GM18499 (cell line): ENCODE results near the gene PPP2R3C.
"Not testable (repeated sequence)": the region's sequence is repeated elsewhere in the genome, so short reads cannot be mapped to it uniquely, and the experiment has no call there.

Source experiments
- ATAC-seq: cut with Tn5 transposase; IDR thresholded peaks from one replicate; pipeline ENCODE4 v1.9.1; 2021; ENCODE audit warnings: moderate number of reproducible peaks; ENCODE audit not compliant: insufficient read depth, unreplicated experiment

The PPP2R3C gene

DNA sequence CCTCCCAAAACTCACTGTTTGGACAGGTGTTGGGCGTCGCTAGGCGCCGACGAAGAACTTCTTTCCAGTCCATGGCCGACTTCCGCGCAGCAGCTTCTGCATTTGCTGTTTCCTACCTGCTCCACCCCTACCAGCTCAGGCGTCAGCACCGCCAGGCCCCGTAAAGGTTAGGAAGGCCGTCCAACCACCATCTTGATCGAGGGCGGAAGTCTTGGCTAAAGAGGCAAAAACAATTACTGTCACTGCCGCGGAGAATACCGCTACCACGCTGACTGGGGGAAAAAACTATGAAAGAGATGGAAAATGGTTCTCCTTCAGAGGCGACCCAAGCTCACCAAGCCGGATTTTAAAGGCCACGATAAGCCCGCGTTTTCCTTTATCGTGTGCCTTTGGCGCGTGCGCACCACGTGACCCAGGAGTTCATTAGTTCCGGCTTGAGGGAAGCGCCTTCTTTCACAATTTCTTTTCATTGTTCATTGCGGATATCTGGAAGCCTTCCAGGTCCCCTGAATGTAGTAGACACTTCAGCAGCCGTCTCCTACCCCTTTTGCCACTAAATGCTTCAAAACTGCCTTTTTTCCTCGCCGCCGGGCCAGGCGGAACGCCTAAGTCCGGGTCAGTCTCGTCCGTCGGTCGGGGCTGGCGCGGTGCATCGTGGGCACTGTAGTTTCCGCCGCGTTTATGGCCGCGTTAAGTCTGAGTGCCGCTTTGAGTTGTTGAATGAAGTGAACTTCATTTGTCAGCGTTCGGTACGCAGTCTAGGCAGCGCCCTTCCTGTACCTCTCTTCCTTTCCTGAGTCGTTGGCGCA, at the start of gene PPP2R3C, which contains the start of gene PRORP:
Gene PPP2R3C, minus strand, starts transcription at position 104 of the 809 bp plus-strand sequence. Its CDS starts 31 bp downstream, at position 73.
Gene PRORP, plus strand, starts transcription at position 666 of the 809 bp plus-strand sequence. CDS start 694 bp downstream, outside the sequence.
- peak; percentile 82 for ATAC-seq

GRCh38 chr14:35167496-35167895, 45.7 kb upstream of the PPP2R3C start:
- no peak for ATAC-seq

GRCh38 chr14:35164849-35165248, 43.1 kb upstream of the PPP2R3C start:
- ATAC-seq = no peak

DNA sequence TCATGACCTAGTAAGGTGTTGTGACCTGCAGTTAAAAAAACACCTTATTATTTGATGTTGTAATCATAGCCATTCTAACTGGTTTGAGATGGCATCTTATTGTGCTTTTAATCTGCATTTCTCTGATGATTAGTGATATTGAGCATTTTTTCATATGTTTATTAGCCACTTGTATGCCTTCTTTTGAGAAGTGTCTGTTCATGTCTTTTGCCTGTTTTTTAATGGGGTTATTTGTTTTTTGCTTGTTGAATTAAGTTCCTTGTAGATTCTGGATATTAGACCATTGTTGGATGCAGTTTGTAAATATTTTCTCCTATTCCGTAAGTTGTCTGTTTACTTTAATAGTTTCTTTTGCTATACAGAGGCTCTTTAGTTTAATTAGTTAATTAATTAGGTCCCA, 41.6 kb upstream of the PPP2R3C start:
- no peak for ATAC-seq

GRCh38 chr14:35161231-35161630, 39.4 kb upstream of the PPP2R3C start:
- ATAC-seq = no peak

DNA sequence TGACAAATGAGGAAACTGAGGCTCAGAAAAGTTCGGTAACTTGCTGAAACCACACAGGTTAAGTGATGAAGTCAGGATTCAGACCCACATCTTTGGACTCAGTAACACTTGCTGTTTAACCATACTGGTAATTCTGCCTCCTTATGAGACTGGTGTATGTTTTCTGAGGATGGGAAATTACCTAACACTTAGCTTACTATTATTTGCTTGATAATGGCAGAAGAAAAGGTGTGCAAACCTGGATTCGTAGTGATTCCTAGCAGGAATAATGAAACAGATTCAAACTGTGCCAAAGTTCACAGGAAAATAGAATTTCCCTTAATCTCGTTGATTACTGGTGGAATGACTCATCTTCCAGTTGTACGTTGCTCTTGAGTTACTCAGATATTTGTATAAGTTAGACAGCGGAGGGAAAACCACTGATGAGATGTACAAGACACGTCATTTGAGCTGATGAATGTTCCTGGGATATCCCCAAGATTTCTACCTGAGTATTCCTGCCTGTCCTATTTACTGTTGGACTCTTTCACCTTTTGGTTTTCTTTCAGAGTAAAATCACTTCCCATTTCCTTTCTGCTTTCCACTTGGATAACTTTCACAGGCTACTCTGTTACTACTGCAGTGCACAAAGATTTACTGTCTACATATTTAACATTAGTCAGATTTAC, 38.1 kb upstream of the PPP2R3C start:
- ATAC-seq = no peak

DNA sequence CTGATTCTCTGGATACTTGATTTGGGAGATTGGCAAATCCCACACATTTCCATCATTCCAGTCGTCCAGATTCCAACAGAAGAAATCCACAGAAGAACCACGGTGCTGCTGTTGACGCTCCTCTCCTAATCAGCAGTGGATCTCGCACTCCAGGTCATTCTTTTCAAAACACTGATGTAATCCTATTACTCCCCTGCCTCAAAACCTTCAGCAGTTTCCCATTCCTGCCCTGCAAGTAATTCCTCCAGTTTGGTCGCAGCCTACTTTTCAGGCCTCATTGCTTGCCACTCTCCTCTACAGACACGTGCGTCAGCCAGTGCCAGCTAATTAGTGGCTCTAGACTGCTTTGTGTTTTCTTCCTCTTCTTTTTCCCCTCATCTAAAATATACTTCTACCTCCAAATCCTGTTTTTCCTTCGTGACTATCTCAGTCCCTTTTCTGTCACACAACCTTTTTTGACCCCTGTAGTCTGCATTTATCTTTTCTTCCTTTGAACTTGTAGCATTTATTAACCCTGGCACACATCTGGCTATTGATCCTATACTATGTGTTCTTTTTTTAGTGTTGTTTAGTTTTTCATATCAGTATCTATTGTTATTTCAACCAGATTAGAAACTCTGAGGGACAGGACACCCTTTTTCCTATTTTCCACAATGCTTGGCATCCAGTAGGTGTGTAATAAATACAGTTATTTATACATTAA, 37.3 kb upstream of the PPP2R3C start:
- no peak for ATAC-seq

GRCh38 chr14:35158491-35158890, 36.7 kb upstream of the PPP2R3C start:
- no peak for ATAC-seq

DNA sequence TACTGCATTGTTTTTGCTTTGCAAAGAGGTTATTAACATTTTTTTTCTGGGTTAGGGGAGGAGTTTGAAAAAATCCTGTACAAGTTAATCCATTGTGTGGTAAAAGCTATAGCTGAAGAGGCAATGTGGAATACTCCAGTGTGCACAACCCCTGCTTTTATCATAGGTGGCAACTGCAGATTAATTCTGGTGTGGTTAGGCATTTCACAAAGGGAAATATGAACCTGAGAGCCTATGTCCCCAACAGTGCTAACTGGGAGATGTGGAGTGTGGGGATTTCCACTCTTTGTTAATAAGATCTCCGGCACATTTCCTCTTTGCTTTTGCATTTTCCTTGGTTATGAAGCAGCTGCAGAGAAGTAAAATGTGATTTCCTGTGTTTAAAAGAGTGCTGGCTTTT, 34.2 kb upstream of the PPP2R3C start:
- no peak for ATAC-seq

- no peak for ATAC-seq
Observed at GRCh38 chr14:35154016-35154415, 32.2 kb upstream of the PPP2R3C start.

- not testable (repeated sequence) for ATAC-seq
Observed at GRCh38 chr14:35152531-35152930, 30.7 kb upstream of the PPP2R3C start.

DNA sequence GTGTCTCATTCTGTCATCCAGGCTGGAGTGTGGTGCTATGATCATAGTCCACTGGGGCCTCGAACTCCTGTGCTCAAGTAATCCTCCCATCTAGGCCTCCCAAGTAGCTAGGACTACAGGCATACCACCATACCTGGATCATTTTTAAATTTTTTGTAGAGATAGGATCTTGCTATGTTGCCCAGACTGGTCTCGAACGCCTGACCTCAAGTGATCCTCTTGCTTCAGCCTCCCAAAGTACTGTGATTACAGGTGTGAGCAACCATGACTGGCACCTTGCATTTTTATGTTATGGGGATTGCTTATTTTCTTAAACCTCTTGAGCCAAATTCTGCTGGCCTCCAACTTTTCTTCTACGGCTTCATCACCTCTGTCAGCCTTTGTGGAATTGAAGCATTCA, 27.4 kb upstream of the PPP2R3C start:
- no peak for ATAC-seq

GRCh38 chr14:35147711-35148110, 25.9 kb upstream of the PPP2R3C start:
- no peak for ATAC-seq

- ATAC-seq = no peak
Observed at GRCh38 chr14:35147186-35147585, 25.4 kb upstream of the PPP2R3C start.

- no peak for ATAC-seq
Observed at GRCh38 chr14:35146711-35147149, 24.9 kb upstream of the PPP2R3C start.

DNA sequence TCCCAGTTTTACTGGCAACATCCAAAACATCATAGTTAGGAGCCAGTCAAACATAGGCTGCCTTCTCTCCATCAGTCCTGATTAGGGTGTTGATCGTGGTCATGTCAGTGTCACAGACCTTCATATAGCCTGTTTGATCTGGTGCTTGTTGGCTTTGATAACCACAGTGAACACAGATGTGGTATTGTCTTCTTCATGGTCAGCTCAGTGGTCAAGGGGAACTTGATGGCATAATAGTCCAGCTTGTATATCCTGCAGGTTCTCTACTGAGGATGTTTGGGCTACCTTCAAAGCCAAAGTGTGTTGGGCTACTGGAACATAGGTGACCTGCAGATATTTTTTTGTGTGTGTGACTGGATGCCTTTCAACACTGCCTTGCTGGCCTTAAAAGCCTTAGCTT, 22.2 kb upstream of the PPP2R3C start:
- no peak for ATAC-seq

DNA sequence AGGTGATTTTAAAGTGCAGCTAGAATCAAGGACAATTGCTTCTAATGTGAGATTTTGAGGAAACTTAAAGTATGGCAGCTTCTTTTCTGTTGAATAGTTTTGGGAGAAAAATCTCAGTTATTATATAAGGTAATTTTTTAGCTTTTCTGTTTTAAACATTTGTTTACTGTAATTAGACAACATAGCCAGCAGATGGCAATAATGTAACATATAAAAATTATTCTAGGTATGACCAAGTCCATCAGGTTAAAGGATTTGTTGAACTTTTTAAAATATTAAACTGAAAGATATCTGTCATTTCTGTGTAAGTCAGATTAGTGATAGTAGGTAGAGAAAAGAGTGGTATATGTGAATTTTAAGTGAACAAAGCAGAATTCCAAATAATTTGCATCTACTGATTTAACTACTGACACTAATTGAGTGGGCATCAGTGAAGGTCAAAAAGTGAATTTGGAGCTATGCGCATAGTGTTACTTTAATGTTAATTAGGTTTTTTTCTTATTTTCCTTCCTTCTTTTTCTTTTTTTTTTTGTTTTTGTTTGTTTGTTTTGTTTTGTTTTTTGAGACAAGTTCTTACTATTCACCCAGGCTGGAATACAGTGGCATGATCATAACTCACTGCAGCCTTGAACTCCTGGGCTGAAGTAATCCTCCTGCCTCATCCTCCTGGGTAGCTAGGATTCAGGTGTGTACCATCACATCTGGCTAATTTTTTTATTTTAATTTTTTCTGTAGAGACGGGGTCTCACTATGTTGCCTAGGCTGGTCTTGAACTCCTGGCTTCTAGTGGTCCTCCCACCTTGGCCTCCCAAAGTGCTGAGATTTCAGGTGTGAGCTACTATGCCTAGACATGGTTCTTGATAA, 19.2 kb upstream of the PPP2R3C start:
- ATAC-seq = no peak

- no peak for ATAC-seq
Observed at GRCh38 chr14:35138585-35138984, 16.8 kb upstream of the PPP2R3C start.

DNA sequence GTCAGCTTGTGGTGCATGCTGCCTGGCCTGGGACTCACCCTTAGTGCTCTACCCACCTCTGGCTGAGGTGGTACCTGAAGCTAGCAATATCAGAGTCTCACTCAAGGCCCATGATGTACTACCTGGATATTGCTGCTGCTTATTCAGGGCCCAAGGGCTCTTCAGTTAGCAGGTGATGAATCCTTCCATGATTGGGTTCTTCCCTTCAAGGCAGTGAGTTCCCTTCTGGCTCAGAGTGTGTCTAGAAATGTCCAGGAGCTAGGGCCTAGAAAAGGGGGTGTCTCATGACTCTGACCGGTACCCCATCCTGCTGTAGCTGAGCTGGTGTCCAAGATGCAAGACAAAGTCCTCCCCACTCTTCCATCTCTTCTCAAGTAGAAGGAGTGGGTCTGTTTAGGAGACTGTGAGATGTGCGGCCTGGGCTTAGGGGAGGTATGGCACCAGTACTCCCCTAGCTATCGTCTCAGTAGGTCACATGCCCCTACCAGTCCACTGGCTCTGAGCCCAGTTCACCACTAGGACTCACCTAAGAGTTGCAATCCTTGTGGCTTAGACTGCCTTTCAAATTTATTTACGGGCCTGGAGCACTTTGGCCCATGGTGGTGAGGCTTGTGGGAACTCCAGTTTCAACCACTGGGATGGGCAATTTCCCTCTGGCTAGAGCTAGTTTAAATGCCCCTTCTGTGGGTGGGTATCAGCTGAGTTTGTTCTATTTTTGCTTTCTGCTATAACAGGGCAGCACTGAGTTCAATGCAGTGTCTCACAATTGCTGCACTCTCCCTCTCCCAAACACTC, 12.7 kb upstream of the PPP2R3C start:
- ATAC-seq = no peak
